B cell (primary cell): ENCODE results near the gene IGSF8. TPM values are rescaled to one million over a fixed set of nuclear protein-coding genes. Genes with fewer than 3 reads are reported as not detected.

Experiments
- ATAC-seq: fragments of 200-7000 bp; cut with Tn5 transposase; one replicate; pipeline ENCODE4 v1.10.0; 2021; ENCODE audit warnings: low read depth, mild to moderate bottlenecking, moderate number of reproducible peaks, moderate library complexity
- CTCF ChIA-PET: fragments of 350-600 bp; sonication (Branson Sonifier 250); formaldehyde crosslinking; loops from one replicate; lab custom pipeline; 2021; ENCODE audit warnings: antibody characterized with exemption, inconsistent platforms; lab: Charles Lee
- POLR2A ChIA-PET: fragments of 350-600 bp; sonication (Branson Sonifier 250); formaldehyde crosslinking; loops from one replicate; lab custom pipeline; 2021; ENCODE audit warnings: antibody characterized with exemption; lab: Charles Lee
- DNase-seq: peaks from one replicate; pipeline ENCODE4 v3.0.0; 2013
- H2AFZ ChIP-seq: 2 replicates; pipeline ENCODE4 v1.6.1; 2012; ENCODE audit warnings: mild to moderate bottlenecking, low read depth, low read length; ENCODE audit not compliant: insufficient read depth, poor library complexity, severe bottlenecking
- H3K27ac ChIP-seq, 2 donors: 1 replicate in 1 of 2; 2 replicates in 1 of 2; pipeline ENCODE4 v1.5.1; 2012 to 2013; ENCODE audit warnings: low read length in 2 of 2, mild to moderate bottlenecking in 2 of 2, moderate library complexity in 1 of 2
- H3K27me3 ChIP-seq, 4 experiments: fragments of 200-600 bp in 1 of 4; sonication (generic) in 1 of 4; replicated peaks in 1 of 4; 1 replicate in 2 of 4; 2 replicates in 2 of 4; pipeline versions ENCODE4 v1.6.1 to v1.7.0; 2013 to 2016; ENCODE audit warnings: low read length in 3 of 4, mild to moderate bottlenecking in 2 of 4, mixed read lengths in 1 of 4, moderate library complexity in 1 of 4; ENCODE audit not compliant: insufficient read depth in 4 of 4, control insufficient read depth in 3 of 4; ENCODE audit errors: control extremely low read depth in 1 of 4
- H3K36me3 ChIP-seq, 2 experiments: replicated peaks in 1 of 2; 1 replicate in 1 of 2; 2 replicates in 1 of 2; pipeline versions ENCODE4 v1.6.1 to v1.7.1; 2013; ENCODE audit warnings: low read length in 1 of 2; ENCODE audit not compliant: insufficient read depth in 2 of 2, control insufficient read depth in 1 of 2; ENCODE audit errors: control extremely low read depth in 1 of 2, extremely low read depth in 1 of 2
- H3K4me1 ChIP-seq, 2 donors: fragments of 200-600 bp in 1 of 2; sonication (generic) in 1 of 2; 1 replicate in 1 of 2; 2 replicates in 1 of 2; pipeline versions ENCODE4 v1.5.1 to v1.6.1; 2013 to 2017; ENCODE audit warnings: low read length in 2 of 2; ENCODE audit not compliant: control insufficient read depth in 2 of 2, insufficient read depth in 2 of 2
- H3K4me2 ChIP-seq: replicated peaks from 2 replicates; pipeline ENCODE3; 2012; ENCODE audit warnings: mild to moderate bottlenecking, low read depth, low read length; ENCODE audit not compliant: poor library complexity, severe bottlenecking
- H3K4me3 ChIP-seq, 5 experiments: fragments of 200-600 bp in 1 of 5; sonication (generic) in 1 of 5; 1 replicate in 3 of 5; 2 replicates in 2 of 5; pipeline versions ENCODE4 v1.5.1 to v1.7.0; 2011 to 2016; ENCODE audit warnings: low read length in 4 of 5, mild to moderate bottlenecking in 4 of 5, low read depth in 2 of 5, control low read depth in 1 of 5, moderate library complexity in 1 of 5; ENCODE audit not compliant: insufficient read depth in 1 of 5; ENCODE audit errors: control extremely low read depth in 1 of 5, extremely low read depth in 1 of 5
- H3K79me2 ChIP-seq: fragments of 200-600 bp; sonication (generic); one replicate; pipeline ENCODE4 v1.6.0; 2016; ENCODE audit warnings: low read length; ENCODE audit not compliant: control insufficient read depth, insufficient read depth
- H3K9ac ChIP-seq: fragments of 200-600 bp; sonication (generic); 2 replicates; pipeline ENCODE4 v1.6.1; 2017; ENCODE audit warnings: mild to moderate bottlenecking, low read length, moderate library complexity
- H3K9me3 ChIP-seq, 3 donors: one replicate each; pipeline versions ENCODE4 v1.6.1 to v1.7.1; 2013; ENCODE audit warnings: low read length in 2 of 3; ENCODE audit not compliant: control insufficient read depth in 2 of 3, insufficient read depth in 1 of 3; ENCODE audit errors: control extremely low read depth in 1 of 3
- H4K20me1 ChIP-seq: 2 replicates; pipeline ENCODE4 v1.6.0; 2012; ENCODE audit warnings: mild to moderate bottlenecking, low read length; ENCODE audit not compliant: insufficient read depth, control insufficient read depth, poor library complexity, severe bottlenecking
- H3K27ac Mint-ChIP-seq: one replicate; pipeline ENCODE4 v1.8.0; 2021; ENCODE audit warnings: mixed read lengths
- H3K27me3 Mint-ChIP-seq: one replicate; pipeline ENCODE4 v1.8.0; 2021; ENCODE audit warnings: mixed read lengths
- H3K4me1 Mint-ChIP-seq: one replicate; pipeline ENCODE4 v1.8.0; 2021; ENCODE audit warnings: mixed read lengths
- H3K4me3 Mint-ChIP-seq: one replicate; pipeline ENCODE4 v1.8.0; 2021; ENCODE audit warnings: mixed read lengths
- H3K9me3 Mint-ChIP-seq: one replicate; pipeline ENCODE4 v1.8.0; 2022; ENCODE audit warnings: mixed read lengths; ENCODE audit not compliant: insufficient read depth
- CTCF ChIP-seq: fragments of 200-600 bp; IDR thresholded peaks from one replicate; pipeline ENCODE4 v1.8.0; 2022; ENCODE audit warnings: antibody characterized with exemption, mild to moderate bottlenecking
- EZH2 ChIP-seq: IDR thresholded peaks from 2 replicates; pipeline ENCODE4 v1.6.1; 2012; ENCODE audit warnings: borderline replicate concordance, low read depth, mild to moderate bottlenecking, moderate library complexity, low read length; ENCODE audit not compliant: insufficient read depth, poor library complexity, severe bottlenecking
- WGBS: methylation state at CpG from one replicate; pipeline ENCODE4 v1.1.5; 2013; ENCODE audit warnings: missing lambda C conversion rate; ENCODE audit not compliant: insufficient coverage; 5-methylcytosine and 5-hydroxymethylcytosine counted together
- intact Hi-C: fragments of 100-400 bp; cut with micrococcal nuclease; formaldehyde crosslinking; loops from one replicate; pipeline ENCODE4 v1.10.0; 2022
- polyA plus RNA-seq: library from polyadenylated mRNA; depleted of rRNA; stranded (reverse); fragments of >200 nt; gene quantifications from 2 replicates; pipeline ENCODE4 v1.2.3, GENCODE V29; 2012
- total RNA-seq, 2 donors: library from RNA; stranded (reverse); fragments of 120-200 nt in 1 of 2; gene quantifications; 1 replicate in 1 of 2; 2 replicates in 1 of 2; pipeline versions ENCODE4 v1.2.3 to v1.2.4, GENCODE V29; 2013 to 2022

Gene IGSF8
- total and polyA plus RNA-seq, 2 donors (not counting 1 experiment from before 2014, with no cell fraction given): 37.2 to 56.0 TPM

- WGBS: 84% methylated on average over 10 of the region's 18 CpGs
- Histone ChIP-seq H3K4me3 (no peak overlapping the region), H3K27ac (no peak overlapping the region), H2AFZ (no peak overlapping the region), H3K9ac (no peak overlapping the region), H3K4me1 (no peaks in the 10 kb centered on the region), H3K79me2 (no peaks in the 10 kb centered on the region), H3K9me3 (no peaks in the 10 kb centered on the region), H3K27me3 (peaks cover 0 to 11% (median 2%) of the 10 kb centered on the region in 4 experiments), H3K36me3 (no peaks in the 10 kb centered on the region), H4K20me1 (no peaks in the 10 kb centered on the region), H3K4me2 (no peak overlapping the region)
- peaks cover 38% of the 10 kb centered on the region for H3K27me3 Mint-ChIP-seq
- intact Hi-C loops: no loop called here
- ChIA-PET CTCF (no interaction called here), POLR2A (interaction anchor here (0.5 kb wide), 1 partner anchor 30 kb away, joined by 3 read pairs; no protein-coding TSS in a partner anchor)
- H3K27ac Mint-ChIP-seq: no peak overlapping the region
- H3K4me1 Mint-ChIP-seq: no peaks in the 10 kb centered on the region
- no peak for TF ChIP-seq CTCF
- TF ChIP-seq EZH2: no peak
- no peak overlapping the region for H3K4me3 Mint-ChIP-seq
- no peak for ATAC-seq
- no peak for DNase-seq
- H3K9me3 Mint-ChIP-seq: no peaks in the 10 kb centered on the region
Observed at GRCh38 chr1:160128636-160129035, 30.2 kb upstream of the IGSF8 start.

- TF ChIP-seq CTCF (no peak), EZH2 (no peak)
- H3K27me3 Mint-ChIP-seq: peaks cover 40% of the 10 kb centered on the region
- H3K4me1 Mint-ChIP-seq: no peaks in the 10 kb centered on the region
- no peak overlapping the region for H3K4me3 Mint-ChIP-seq
- no peaks in the 10 kb centered on the region for H3K4me1 ChIP-seq
- H4K20me1 ChIP-seq: no peaks in the 10 kb centered on the region
- DNase-seq: no peak
- no peak for ATAC-seq
- ChIA-PET POLR2A (no interaction called here), CTCF (no interaction called here)
- no peak overlapping the region for H2AFZ ChIP-seq
- intact Hi-C loops: no loop called here
- H3K27ac Mint-ChIP-seq: no peak overlapping the region
- 82% methylated on average over 4 of the region's 7 CpGs for whole genome bisulfite sequencing
- no peaks in the 10 kb centered on the region for H3K79me2 ChIP-seq
- H3K4me3 ChIP-seq: no peak overlapping the region
- no peak overlapping the region for H3K27ac ChIP-seq
- H3K9ac ChIP-seq: no peak overlapping the region
- peaks cover 0 to 9% (median 2%) of the 10 kb centered on the region in 4 experiments for H3K27me3 ChIP-seq
- H3K4me2 ChIP-seq: no peak overlapping the region
- no peaks in the 10 kb centered on the region for H3K36me3 ChIP-seq
- no peaks in the 10 kb centered on the region for H3K9me3 Mint-ChIP-seq
- no peaks in the 10 kb centered on the region for H3K9me3 ChIP-seq
Observed at GRCh38 chr1:160127865-160128523, 29.6 kb upstream of the IGSF8 start.
